ENCODE data around the gene ITGA7. TPM values are rescaled to one million over a fixed set of nuclear protein-coding genes. Genes with fewer than 3 reads are reported as not detected.

Gene ITGA7
- total RNA-seq, 1 donor: 13.9 TPM

DNA sequence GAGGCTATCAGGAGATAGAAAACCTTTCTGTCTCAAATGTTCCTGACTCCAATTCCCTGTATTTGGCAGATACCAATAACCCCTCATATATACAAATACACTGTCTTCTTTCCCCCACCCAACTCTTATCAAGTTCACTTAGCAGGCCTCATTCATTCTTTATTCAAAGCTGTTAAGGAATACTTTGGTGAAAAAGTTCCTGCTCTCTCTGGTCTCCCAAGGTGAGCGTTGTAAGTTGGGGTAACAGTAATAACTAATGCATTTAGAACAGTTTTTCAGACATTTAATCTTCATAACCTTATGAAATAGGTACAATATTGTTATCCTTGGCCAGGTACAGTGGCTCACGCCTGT, 31.3 kb upstream of the ITGA7 start:
- H3K4me3 ChIP-seq (ENCODE audit: low read depth, low read length): no peak overlapping the region
- DNase-seq (ENCODE audit: low read depth): no peak
- TF ChIP-seq CTCF (IDR thresholded peaks at IDR 0.05; ENCODE audit: insufficient read depth, low read length): no peak

GRCh38 chr12:55738123-55739024, 30.7 kb upstream of the ITGA7 start:
- H3K4me3 ChIP-seq (ENCODE audit: low read depth, low read length): peak overlapping the region; percentile 73
- peak; percentile 90 for DNase-seq (ENCODE audit: low read depth)
- peak; percentile 76 for TF ChIP-seq CTCF (IDR thresholded peaks at IDR 0.05; ENCODE audit: insufficient read depth, low read length)

DNA sequence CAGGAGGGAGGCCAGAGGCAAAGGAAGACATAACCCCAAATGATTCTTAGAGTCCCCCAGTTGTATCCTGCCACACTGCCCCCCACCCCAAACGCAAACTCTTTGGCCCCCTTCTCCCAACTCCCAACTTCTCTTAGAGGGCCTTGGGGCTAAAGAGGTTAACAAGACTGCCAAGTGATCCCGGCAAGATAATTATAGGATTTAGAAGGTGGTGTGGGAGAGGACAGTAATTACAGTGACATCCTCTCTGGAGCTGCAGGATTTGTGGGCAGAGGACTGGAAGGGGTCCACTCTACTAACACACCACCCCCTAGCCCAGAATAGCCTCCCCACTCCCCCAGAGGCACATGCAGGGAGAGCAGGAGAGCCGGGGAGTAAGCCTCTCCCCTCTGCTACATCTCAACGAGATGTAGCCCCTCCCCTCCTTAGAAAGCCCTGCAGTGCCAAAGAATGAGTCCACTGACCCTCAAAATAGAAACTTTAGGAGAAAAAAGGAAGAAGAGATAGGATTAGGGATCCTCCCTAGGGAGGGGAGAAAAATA, 29.9 kb upstream of the ITGA7 start:
- H3K4me3 ChIP-seq (ENCODE audit: low read depth, low read length): peak overlapping the region; percentile 73
- DNase-seq (ENCODE audit: low read depth): no peak
- no peak for TF ChIP-seq CTCF (IDR thresholded peaks at IDR 0.05; ENCODE audit: insufficient read depth, low read length)

DNA sequence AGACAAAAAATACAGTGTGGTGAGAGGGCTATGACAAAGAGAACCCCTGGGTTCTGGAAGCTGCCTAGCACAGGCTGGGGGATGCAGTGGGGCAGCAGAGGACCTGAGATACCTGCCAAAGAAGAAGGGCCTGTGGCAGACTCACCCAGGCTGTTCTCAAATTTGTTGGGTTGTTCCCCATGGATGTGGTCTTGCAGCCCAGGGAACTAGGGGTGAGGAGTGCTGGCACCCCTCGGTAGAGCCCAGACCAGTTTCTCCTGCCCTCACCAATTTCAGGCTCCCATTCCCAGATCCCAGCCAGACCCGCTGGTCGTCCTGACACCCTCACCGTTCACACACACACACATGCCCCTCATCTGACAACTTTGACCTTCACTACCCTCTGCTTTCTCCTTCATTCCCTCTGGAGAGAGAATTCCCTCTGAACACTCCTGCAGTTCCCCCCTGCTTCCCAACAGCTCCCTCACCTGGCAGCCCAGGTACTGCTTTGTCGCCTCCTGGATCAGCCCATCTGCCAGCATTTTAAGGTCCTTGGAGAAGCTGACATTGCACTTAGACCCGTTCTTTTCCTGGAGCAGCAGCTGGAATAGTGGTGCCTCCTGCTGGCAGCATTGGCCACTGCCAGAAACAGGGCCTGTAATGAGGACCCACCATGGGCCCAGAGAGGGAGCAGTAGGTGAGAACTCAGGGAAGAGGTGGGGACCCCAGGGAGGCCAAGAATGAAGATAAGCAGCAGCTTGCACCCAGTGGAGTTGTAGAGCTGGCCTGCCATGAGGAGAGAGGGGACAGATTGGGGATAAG, 29.3 kb upstream of the ITGA7 start:
- TF ChIP-seq CTCF (IDR thresholded peaks at IDR 0.05; ENCODE audit: insufficient read depth, low read length): peak; percentile 95
- DNase-seq (ENCODE audit: low read depth): peak; percentile 75
- H3K4me3 ChIP-seq (ENCODE audit: low read depth, low read length): no peak overlapping the region

DNA sequence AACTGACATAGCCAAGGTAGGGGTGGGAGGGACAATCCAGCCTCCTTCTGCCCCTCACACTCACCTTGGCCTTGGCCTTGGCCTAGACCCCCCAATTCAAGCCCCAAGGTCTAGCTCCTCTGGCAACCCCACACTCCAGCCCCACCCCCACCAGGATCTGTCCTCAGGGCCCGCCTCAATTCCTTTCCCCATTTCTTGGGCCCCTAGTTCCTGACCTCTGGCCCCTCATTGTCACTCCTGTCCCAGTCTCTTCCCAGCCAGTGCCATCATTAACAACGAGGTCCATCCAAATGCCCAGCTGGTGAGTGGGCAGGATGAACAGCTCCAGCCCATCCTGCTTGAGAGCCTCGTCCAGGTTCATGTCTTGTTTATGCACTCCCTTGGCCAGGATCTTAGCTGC, 28.4 kb upstream of the ITGA7 start:
- DNase-seq (ENCODE audit: low read depth): no peak
- TF ChIP-seq CTCF (IDR thresholded peaks at IDR 0.05; ENCODE audit: insufficient read depth, low read length): no peak

GRCh38 chr12:55734595-55734994, 26.9 kb upstream of the ITGA7 start:
- H3K4me3 ChIP-seq (ENCODE audit: low read depth, low read length): no peak overlapping the region
- TF ChIP-seq CTCF (IDR thresholded peaks at IDR 0.05; ENCODE audit: insufficient read depth, low read length): no peak
- no peak for DNase-seq (ENCODE audit: low read depth)

More for the DNA sequence above, 28.4 kb upstream of the ITGA7 start:
- H3K4me3 ChIP-seq (ENCODE audit: low read depth, low read length): no peak overlapping the region
